Measurements from ENCODE around the gene XPR1.

Gene XPR1

DNA sequence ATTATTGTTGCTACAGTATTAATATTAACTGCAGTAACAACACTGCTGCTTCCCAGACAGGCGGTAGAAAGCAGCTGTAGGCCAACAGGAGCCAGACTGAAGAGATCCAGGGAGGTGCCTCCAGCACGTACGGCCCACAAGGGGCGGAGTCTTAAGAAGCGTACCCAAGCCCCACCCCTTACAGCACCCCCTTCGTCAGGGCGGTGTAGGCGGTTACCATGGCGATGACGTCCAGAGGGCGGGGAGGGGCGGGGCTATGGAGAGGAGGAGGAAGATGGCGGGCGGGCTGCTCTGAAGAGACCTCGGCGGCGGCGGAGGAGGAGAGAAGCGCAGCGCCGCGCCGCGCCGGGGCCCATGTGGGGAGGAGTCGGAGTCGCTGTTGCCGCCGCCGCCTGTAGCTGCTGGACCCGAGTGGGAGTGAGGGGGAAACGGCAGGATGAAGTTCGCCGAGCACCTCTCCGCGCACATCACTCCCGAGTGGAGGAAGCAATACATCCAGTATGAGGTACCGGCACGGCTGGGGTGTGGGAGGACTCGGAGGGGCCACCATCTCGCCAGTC is at the start of gene XPR1:
Gene XPR1 (plus strand): TSS at position 257 of the 560 bp plus-strand sequence. CDS start 180 bp downstream, at position 437.
- peak within 1 kb of the TSS; percentile 97 for H3K4me3 ChIP-seq (replicated peaks; ENCODE audit: low read depth, low read length)
- TF ChIP-seq, protein P1, sequence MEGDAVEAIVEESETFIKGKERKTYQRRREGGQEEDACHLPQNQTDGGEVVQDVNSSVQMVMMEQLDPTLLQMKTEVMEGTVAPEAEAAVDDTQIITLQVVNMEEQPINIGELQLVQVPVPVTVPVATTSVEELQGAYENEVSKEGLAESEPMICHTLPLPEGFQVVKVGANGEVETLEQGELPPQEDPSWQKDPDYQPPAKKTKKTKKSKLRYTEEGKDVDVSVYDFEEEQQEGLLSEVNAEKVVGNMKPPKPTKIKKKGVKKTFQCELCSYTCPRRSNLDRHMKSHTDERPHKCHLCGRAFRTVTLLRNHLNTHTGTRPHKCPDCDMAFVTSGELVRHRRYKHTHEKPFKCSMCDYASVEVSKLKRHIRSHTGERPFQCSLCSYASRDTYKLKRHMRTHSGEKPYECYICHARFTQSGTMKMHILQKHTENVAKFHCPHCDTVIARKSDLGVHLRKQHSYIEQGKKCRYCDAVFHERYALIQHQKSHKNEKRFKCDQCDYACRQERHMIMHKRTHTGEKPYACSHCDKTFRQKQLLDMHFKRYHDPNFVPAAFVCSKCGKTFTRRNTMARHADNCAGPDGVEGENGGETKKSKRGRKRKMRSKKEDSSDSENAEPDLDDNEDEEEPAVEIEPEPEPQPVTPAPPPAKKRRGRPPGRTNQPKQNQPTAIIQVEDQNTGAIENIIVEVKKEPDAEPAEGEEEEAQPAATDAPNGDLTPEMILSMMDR (IDR thresholded peaks at IDR 0.05; ENCODE audit: insufficient read depth, low read length, poor library complexity, severe bottlenecking): peak; percentile 24
- DNase-seq (ENCODE audit: extremely low read depth, insufficient read length): peak; percentile 94
- H3K36me3 ChIP-seq (ENCODE audit: control insufficient read depth, insufficient read depth, low read length): no peaks in the 10 kb centered on the region
- H3K27me3 ChIP-seq (replicated peaks; ENCODE audit: control insufficient read depth, insufficient read depth, low read length): no peaks in the 10 kb centered on the region

DNA sequence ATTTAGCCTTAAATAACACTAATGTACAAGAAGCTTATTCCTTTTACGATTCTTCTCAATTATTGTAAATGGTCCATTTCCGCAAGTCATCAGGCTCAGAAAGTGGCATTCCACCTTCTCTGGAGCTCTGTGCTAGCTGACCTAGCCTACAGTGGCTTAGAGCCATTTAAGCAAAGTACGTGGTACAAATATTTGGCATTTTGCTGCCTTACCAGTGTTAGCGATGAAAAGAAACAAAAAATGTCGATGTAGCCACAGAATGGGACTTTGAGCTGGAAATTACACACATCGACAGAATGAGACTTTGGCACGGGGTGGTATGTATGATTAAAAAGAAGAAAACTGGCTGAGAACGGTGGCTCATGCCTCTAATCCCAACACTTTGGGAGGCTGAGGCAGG is 47.0 kb upstream of the XPR1 start:
- Histone ChIP-seq H3K27me3 (replicated peaks; ENCODE audit: control insufficient read depth, insufficient read depth, low read length) (no peaks in the 10 kb centered on the region), H3K4me3 (replicated peaks; ENCODE audit: low read depth, low read length) (no peak overlapping the region), H3K36me3 (ENCODE audit: control insufficient read depth, insufficient read depth, low read length) (no peaks in the 10 kb centered on the region)
- TF ChIP-seq, protein P1 (IDR thresholded peaks at IDR 0.05; ENCODE audit: insufficient read depth, low read length, poor library complexity, severe bottlenecking): no peak
- DNase-seq (ENCODE audit: extremely low read depth, insufficient read length): no peak

GRCh38 chr1:180585994-180586359 is 45.8 kb upstream of the XPR1 start:
- H3K4me3 ChIP-seq (replicated peaks; ENCODE audit: low read depth, low read length): no peak overlapping the region
- H3K27me3 ChIP-seq (replicated peaks; ENCODE audit: control insufficient read depth, insufficient read depth, low read length): no peaks in the 10 kb centered on the region; the same call in 1 of the 2 replicates
- H3K36me3 ChIP-seq (ENCODE audit: control insufficient read depth, insufficient read depth, low read length): no peaks in the 10 kb centered on the region
- no peak for DNase-seq (ENCODE audit: extremely low read depth, insufficient read length)
- TF ChIP-seq, protein P1 (IDR thresholded peaks at IDR 0.05; ENCODE audit: insufficient read depth, low read length, poor library complexity, severe bottlenecking): no peak

DNA sequence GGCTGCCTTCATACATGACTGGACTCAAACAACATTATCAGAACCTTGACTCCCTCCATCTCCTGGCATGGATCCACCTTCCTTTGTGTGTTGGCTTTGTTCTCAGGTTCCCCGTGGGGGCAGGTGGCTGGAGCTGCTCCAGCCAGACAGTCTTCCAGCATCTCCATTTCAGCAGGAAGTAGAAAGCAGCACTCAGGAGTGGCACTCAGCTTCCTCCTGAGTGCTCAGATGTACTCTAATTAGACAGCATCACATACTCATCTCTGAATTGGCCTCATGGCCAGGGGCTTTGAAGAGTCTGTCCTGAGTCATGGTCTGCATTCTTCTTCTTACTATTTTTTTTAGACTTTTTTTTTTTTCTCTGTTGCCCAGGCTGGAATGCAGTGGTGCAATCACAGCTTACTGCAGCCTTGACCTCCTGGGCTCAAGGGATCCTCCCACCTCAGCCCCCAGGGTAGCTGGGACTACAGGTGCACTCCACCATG is 45.1 kb upstream of the XPR1 start:
- H3K27me3 ChIP-seq (replicated peaks; ENCODE audit: control insufficient read depth, insufficient read depth, low read length): no peaks in the 10 kb centered on the region; the same call in 1 of the 2 replicates
- H3K36me3 ChIP-seq (ENCODE audit: control insufficient read depth, insufficient read depth, low read length): no peaks in the 10 kb centered on the region
- no peak for DNase-seq (ENCODE audit: extremely low read depth, insufficient read length)
- H3K4me3 ChIP-seq (replicated peaks; ENCODE audit: low read depth, low read length): no peak overlapping the region
- TF ChIP-seq, protein P1 (IDR thresholded peaks at IDR 0.05; ENCODE audit: insufficient read depth, low read length, poor library complexity, severe bottlenecking): no peak

DNA sequence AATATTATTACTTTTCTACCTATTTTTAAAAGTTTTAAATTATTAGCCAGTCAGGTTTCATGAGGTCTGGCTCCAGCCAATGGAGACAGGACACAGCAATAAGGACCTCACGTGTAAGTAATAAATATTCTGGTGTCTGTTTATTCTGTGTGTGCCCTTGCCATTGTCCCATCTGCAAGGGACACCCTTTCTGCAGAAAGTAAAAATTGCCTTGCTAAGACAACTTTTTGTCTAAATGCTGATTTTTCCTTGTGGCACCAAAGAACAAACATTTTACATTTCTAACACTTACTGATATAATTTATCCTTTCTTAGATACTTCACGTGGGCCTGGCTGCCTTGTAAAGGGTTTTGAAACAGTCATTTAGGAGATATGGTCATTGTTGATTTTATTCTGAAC is 43.7 kb upstream of the XPR1 start:
- H3K27me3 ChIP-seq (replicated peaks; ENCODE audit: control insufficient read depth, insufficient read depth, low read length): no peaks in the 10 kb centered on the region; the same call in 1 of the 2 replicates
- no peaks in the 10 kb centered on the region for H3K36me3 ChIP-seq (ENCODE audit: control insufficient read depth, insufficient read depth, low read length)
- no peak for DNase-seq (ENCODE audit: extremely low read depth, insufficient read length)
- no peak overlapping the region for H3K4me3 ChIP-seq (replicated peaks; ENCODE audit: low read depth, low read length)
- TF ChIP-seq, protein P1 (IDR thresholded peaks at IDR 0.05; ENCODE audit: insufficient read depth, low read length, poor library complexity, severe bottlenecking): no peak
